GM12874 (cell line): ENCODE measurements around the gene DTHD1.
A peak's percentile ranks its signal among the peaks of the same experiment; 100 is the strongest.

ENCODE experiments used
- CTCF ChIP-seq: IDR thresholded peaks from 2 replicates; pipeline ENCODE4 v1.5.1; 2011; ENCODE audit warnings: low read depth, mild to moderate bottlenecking, control low read depth, low read length, moderate library complexity; ENCODE audit not compliant: insufficient read depth

The DTHD1 gene

DNA sequence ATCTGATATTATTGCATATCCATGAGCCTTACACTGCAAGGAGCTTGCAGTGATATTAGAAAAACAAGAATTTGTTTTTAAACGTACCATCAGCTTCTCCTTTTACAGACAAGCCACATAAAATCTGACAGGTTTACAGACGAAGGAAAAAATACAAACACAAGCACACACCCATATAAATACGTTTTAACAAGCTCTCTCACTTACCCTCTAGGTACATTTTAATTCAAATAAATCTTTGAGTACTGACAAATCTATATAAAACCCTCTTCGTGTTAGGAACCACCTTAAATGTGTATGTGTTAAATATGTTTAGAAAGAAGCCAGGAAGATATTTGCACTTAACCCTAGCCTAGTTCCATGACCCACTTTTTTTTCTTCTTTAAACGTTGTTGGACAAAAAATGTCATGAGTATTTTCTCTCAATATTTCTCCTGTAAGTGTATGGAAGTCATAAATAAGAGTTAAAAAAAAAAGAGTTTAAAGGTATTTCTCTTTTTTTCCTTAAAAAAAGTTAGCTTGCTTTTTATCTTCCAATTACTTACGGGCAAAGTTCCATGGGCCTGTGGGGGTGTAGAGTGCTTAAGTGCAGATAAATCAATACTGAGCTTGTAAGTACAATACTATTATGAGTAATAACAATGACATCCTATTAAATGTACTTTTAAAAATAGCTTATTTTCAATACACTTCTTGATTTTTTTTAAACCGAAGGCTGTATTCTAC lies 38.6 kb upstream of the DTHD1 start:
- TF ChIP-seq CTCF: no peak

GRCh38 chr4:36243355-36244256 lies 37.8 kb upstream of the DTHD1 start:
- TF ChIP-seq CTCF: no peak

DNA sequence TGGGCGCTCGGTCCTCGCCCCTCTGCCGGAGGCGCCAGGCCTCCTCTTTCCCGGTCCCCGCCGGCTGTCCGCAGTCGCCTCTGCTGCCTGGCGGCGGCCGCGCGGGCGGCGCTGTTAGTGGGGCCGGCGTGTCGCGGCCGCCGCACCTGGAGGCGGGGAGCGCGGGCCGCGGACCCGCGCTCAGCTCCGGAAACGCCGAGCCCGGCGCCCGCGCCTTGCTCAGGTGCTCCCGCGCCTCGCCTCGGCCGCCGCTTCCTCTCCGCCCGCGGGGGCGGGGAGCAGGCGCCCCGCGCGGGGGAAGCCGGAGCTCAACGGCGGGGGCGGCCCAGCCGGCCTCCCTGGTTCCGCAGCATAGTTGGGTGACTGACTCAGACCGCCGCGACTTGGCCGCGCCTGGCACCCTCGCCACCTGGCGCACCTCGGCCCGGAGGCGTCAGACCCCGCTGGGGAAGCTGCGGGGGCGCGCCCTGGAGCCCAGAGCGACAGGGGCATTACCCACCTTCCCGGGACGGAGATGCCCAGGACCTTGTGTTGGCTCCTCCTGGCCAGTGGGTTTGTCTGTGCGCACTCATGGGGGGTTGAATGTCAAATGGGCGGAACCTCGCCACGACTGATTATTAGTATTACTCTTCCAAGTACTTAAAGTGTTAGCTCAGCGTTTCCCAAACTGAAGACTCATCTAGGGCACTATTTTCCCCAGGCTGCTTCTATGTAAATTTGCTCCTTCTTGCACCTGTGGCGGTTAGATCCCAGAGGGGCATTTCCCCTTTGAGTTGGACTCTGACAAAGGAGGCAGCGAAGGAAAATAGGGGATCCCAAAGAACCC lies 36.9 kb upstream of the DTHD1 start, which contains the start of gene ARAP2:
Gene ARAP2 (minus strand): TSS at position 258 of the 826 bp plus-strand sequence. CDS start 15,028 bp downstream, outside the sequence.
- TF ChIP-seq CTCF: 0 out of 2 replicates have a peak, but pooled peaks have one; percentile 22

GRCh38 chr4:36249610-36250009 lies 31.8 kb upstream of the DTHD1 start:
- no peak for TF ChIP-seq CTCF

DNA sequence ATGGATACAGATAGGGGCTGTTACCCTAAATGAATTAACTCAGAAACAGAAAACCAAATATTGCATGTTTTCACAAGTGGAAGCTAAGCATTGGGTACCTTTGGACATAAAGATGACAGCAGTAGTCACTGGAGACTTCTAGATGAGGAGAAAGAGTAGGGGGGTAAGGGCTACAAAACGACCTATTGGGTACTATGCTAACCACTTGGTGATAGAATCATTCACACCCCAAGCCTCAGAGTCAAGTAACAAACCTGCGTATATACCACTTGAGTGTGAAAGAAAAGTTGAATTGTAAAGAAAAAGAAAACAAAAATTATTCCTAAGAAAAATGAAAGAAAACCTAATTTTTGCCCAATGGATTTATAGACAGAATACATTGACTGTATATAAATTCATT lies 29.4 kb upstream of the DTHD1 start:
- no peak for TF ChIP-seq CTCF

- TF ChIP-seq CTCF: no peak
Measured at GRCh38 chr4:36254371-36254770, 27.0 kb upstream of the DTHD1 start.
